HG02759 (cell line): Measurements from ENCODE around the gene MED13L.
"Not testable (repeated sequence)": the region's sequence is repeated elsewhere in the genome, so short reads cannot be mapped to it uniquely, and the experiment has no call there.

Experiments
- ATAC-seq: cut with Tn5 transposase; IDR thresholded peaks from one replicate; pipeline ENCODE4 v1.9.1; 2021; ENCODE audit warnings: mild to moderate bottlenecking, moderate library complexity; ENCODE audit not compliant: unreplicated experiment

MED13L gene

DNA sequence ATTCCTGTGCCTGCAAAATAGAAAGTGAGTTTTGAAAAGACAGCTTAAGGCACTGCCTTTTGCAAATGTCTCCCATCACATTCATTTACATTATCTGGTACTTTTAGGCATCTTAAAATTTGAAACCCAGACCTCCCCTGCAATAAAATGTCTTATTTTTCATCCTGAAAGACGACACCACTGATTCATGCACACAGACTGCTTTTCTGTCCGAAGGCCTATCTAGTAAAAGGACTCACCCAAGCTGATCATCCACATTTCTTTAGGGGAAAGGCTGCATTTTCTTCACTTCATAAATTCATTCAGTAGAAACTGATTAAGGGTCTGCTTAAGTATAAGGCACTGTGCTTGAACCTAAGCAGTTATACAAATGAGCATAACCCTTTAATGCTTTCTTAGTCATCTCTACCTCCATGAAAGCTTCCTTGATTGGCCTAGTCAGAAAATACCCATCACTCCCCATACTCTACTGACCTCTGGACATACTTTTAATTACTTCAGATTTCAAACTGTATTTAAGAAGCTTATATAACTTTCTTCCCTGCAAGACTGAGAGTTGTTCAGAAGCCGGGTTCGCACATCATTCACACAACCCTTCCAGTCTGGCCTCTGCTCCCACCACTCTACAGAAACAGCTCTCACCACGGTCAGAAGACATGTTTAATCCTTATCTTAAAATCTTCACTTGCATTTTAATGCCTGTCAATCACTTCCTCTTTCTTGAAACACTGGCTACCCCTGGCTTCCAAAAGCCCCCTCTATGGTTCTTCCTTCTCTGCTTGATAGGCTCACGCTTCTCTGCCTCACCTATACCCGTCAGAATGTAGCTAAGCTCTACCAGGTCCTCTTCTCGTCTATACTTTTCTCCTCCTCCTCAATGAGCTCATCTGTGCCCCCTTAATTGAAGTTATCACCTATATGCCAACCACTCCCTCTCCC, 288.6 kb downstream of the MED13L start:
- no peak for ATAC-seq

DNA sequence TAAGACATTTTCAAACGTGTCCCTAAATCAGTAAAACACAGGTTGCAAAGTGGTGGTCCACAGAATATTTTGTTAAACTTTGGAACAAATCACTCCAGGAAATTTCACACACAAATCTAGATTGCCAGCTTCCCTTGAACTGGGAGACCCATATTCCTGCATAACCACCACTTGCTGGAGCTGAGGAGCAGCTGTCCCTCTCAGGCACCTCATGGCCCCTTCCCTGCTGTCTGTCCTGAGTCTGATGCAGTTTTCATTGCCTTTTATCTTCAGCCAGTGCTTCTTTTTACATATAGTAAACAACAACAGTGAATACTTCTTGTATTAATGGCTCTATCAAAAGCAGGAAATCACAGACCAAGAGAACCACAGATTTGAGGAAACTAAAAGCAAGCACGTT, 289.3 kb downstream of the MED13L start:
- ATAC-seq = no peak

DNA sequence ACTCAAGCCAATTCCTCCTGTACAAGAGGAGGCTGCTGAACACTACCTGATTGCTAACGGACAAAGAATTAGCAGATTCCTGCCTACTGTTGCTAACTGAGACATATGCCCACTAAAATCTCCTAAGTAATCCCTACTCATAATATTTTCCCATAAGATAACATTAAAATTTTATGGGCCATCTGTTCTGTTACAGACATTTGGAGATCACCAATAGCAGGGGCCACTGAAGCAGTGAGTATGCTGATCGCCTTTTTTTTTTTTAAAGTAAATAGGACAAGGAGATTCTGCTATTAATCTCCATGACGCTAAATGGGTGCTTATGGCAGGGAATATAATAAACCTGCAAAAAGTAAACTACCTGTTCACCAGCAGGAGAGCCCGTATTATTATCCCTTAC, 292.9 kb downstream of the MED13L start:
- ATAC-seq = no peak

DNA sequence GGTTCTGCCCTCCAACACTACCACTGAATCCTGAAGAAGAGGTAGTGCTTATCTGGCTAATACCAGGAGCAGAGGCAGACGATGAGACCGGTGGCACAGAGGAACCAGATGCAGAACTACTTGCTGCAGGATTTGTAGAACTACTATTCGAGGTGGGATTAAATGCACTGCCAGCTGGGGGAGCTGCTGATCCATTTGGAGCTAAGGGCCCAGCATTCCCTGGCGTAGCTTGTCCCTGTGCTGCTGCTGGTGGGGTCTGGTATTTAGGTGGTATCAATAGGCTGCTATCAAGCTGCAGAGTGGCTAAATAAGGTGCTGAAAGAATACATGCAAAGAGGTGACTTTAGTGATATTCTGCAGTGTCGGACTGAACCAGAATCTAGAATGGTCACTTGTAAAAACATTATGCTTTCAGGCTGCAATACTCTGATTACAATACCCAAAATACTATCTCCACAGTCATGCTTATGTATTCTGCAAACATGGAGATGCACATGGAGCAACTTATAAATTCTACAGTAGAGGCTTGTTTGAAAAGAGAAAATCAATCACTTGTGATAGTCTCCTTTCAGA, 294.2 kb downstream of the MED13L start:
- no peak for ATAC-seq

DNA sequence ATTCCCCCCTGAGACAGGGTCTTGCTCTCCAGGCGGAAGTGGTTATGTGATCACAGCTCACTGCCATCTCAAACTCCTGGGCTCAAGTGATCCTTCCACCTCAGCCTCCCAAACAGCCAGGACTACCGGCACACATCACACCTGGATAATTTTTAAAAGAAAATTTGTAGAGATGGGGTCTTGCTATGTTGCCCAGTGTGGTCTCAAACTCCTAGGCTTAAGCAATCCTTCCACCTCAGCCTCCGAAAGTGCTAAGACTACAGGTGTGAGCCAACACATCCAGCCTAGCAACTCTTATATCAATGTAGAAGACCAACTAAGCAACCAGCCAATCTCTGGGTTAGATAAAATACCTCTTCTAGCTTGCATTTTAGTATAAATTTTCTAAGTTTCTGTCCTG, 297.2 kb downstream of the MED13L start:
- ATAC-seq = no peak

DNA sequence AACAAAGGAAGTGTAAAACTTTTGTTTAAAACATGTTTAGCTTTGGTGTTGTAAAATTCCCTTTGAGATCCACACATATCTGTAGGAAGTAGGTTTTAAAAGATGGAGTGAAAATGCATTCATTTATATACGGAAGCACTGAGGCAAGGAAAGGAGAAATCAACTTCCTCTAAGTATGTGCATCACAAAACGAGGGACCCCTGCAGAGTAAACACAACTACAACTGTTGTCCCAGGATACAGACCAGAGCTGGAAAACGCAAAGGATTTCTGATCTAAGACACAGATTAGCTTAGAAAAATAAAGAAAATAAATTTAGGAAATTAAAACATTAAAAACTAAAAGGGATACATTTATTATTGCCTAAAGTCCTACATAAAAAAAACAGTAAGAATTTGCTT, 297.6 kb downstream of the MED13L start:
- ATAC-seq = no peak

DNA sequence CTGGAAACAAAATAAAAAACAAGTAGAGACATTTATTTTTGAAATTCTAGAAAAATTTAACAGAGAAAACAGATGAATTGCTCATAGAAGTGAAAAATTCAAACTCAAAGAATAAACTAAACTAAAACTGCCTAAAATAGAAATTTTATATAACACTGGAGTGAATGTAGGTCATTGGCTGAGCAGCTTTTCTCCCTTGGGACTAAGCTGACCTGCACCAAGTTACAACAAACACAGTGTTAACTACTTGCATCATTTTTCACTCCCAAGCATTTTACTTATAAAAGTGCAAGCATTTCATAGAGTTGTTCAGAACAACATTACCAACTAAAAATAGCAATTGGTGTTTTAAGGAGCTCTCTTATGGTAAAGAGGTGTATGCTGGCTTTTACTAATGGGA, 298.1 kb downstream of the MED13L start:
- ATAC-seq = no peak

DNA sequence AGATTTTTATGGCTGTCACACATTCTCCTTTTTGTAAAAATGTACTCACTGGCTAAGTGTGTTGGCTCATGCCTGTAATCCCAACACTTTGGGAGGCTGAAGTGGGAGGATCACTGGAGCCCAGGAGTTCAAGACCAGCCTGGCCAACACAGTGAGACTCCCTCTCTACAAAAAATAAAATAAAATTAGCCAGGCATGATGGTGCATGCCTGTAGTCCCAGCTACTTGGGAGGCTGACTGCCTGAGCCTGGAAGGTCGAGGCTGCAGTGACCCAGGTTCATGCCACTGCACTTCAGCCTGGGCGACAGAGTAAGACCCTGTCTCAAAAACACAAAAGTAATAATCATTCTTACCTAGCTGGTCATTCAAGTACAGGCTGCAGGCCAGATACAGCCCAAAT, 300.7 kb downstream of the MED13L start:
- ATAC-seq = not testable (repeated sequence)

DNA sequence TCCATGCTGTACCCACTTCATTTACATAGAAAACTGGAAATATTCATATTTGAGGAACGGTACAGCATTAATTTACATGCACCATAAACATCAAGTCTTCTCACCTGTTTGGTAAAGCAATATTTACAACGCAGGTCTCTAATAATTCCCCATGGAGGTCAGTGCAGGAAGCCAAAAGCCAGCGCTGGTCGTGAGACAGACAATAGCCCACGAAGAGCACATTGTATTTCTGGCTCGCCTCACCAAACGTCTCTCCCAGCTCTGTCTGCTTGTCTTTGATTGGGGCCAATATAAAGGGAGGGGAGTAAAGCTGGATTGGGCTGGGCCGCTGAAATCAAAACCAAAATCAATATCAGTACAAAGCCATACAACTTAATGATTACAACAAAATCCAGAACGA, 302.1 kb downstream of the MED13L start:
- ATAC-seq = no peak

DNA sequence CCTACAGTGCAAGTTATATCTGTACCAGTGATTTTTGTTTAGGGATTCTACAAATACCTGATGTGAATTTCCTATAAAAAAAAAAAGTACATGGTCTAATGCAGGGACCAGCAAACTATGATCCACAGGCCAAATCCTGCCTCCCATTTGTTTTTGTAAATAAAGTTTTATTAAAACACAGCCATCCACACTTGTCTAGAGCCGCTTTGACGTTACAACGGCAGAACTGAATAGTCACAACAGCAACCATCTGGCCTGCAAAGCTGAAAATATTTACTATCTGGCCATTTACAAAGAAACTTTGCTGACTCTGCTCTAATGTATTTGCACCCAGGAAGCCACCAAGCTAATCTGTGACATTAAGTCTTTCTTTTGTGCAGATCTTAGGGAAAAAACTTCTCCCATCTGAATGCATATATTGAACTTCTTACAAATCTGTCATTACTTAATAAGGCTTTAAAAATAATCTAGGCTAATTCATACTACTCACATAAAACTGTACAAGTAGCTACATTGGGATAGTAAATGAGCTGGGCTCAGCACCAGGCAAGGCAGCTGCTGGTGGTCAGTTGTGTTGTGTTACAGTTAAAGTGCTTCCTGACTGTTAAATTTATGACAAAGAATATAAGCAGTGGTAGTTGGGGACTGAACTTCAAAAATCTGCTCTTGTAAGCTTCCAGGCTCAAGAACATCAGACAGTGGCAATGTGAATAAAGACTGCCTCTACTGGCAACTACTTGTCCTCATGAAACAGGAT, 303.3 kb downstream of the MED13L start:
- ATAC-seq = no peak

DNA sequence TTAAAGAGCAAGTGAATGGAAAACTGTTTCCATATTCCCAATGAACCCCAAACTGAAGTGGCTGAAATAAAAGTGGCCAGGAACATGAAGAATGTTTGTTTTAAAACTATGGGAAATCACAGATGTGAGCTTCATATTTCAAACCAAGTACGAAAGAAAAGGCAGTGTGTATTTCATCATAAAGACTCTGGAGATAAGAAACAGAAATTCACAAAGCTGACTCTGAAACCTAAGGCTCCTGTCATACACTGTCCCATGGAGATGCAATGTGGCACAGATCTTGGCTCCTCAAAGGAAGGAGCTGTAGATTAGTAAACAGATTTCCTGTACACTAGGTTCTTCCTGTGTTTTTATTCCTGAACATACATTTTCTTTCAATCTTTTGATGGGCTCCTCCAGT, 304.4 kb downstream of the MED13L start:
- ATAC-seq = no peak

DNA sequence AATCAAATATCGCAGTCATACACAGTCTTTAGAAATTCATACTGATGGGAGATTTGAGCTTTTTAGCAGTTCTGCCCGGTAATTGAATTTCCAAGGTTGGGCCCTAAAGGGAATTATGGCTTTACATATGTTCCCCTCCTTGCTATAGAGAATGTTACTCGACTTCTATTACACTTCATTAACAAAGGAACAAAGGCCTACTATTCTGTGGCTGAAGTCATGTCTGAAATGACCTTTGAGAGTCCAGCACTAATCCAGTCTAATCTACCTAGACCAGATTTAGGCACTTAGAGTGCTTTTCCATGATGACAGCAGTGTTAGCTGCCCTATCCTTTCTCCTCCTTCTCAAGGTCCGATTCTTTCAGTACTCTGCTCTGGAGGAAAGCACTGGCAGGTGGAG, 305.3 kb downstream of the MED13L start:
- no peak for ATAC-seq

DNA sequence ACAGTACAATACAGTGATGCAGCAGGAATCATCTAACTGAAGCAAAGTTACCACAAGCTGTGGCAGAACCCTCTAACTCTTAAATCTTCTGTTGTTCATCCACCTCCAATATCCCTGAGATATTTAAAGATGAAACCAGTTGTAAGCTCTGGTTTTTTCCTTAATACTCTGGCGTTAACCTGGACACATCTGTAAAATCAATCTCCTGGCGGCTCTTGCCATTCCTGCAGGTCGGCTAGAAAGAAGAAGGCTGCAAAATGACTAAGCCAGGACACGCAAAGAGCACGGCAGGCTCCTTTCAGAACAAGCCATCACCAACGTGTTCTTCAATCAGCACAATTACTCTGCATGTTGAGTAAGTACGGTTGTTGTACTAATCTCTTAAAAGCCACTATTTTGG, 309.3 kb downstream of the MED13L start:
- no peak for ATAC-seq

DNA sequence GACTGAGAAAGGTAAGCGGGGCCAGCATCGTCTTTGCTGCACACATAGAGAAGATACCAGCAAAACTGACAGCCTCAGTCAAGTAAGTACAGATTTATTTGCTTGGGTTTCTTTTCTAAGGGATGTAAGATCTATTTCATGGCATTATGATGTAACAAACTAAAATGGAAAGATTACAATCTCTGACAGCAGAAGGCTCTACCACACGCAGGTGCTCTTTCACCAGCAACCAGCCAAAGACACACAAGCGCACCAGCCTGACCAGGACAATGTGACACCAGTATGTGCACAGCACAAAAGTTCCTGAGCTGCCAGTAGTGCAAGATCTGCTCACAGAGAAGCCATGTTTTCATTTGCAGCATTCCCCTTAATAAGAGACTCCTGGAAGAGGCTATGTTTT, 311.1 kb downstream of the MED13L start:
- no peak for ATAC-seq

DNA sequence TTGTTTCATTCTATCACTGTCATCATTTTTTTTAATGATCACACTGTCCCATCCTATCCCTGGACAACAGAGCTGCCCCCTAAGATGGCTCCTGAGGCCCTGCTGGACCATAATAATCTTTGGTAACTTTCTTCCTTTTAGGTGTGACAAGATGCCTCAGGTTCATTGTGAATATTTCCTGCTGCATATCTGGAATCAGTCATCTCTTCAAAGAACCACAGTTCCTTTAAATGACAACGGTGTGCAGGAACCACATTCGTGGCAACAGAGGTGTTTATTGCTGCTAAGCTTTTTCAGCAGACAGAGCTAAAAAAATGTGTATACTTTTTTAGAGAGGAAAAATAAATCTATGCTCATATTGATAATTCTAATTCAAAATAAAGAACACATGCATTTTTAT, 312.9 kb downstream of the MED13L start:
- no peak for ATAC-seq

DNA sequence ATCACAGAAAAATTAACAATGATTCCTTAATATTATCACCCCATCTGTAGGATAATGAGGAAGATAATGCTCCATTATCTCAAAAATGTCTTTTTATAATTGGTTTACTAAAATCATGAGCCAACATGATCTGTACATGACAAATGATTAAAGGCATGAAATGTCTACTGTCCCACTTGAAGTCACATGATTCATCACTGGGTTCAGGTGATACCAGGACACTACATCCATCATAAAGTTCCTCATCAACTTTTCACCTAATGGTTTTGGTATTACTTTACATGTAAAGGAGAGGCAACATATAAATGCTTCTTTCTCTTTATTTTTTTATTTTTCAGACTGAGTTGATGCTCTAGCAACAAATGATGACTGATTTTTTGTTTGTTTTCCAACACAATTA, 313.3 kb downstream of the MED13L start:
- no peak for ATAC-seq

DNA sequence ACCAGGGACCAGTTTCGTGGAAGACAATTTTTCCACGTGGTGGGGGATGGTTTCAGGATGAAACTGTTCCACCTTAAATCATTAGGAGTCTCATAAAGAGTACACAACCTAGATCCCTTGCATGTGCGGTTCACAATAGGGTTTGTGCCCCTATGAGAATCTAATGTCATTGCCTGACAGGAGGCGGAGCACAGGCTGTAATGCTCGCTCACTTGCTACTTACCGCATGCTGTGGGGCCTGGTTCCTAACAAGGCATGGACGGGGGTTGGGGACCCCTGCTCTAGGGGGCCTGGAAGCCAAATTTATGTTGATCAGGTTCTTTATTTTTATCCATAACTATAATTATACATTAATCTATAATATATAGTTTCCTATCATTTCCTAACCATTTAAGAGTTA, 315.3 kb downstream of the MED13L start:
- ATAC-seq = no peak

DNA sequence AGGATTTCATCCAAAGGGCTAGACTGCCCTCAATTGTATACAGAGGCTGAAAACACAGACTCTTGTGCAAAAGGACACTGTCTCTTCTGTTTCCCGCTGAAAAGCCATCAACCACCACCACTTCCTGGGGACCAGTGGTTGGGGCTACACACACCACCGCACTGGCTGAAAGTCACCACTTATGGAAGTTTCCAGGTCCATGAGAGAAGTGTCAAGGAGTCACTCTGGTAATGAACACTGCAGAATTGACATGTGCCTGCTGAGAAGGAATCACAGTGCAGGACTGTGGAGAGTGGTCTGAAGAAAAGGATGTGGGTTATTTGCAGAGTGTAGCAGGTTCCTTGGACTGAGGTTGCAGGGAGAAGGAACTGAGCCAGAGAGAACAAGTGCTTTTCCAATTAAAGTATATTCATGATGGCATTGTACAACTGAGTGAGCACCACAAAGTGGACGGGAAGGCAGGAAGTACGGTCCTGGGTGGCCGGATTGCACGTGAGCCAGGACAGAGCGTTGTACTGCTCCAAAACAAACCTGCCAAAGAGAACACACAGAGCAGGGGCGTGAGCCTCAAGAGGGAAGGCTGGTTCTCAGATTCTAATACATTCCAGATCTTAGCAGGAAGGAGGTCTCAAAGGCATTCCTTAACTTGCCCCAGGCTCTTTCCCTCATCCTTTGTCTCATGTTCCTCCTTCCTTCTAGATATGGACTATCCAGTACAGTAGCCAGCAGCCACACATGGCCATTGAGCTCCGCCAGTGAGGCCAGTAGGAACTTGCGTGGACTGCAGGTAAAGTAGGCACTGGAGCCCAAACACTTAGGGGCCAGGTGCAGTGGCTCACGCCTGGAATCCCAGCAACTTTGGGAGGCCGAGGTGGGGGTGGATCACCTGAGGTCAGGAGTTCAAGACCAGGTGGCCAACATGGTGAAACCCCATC, 316.4 kb downstream of the MED13L start:
- ATAC-seq = no peak

DNA sequence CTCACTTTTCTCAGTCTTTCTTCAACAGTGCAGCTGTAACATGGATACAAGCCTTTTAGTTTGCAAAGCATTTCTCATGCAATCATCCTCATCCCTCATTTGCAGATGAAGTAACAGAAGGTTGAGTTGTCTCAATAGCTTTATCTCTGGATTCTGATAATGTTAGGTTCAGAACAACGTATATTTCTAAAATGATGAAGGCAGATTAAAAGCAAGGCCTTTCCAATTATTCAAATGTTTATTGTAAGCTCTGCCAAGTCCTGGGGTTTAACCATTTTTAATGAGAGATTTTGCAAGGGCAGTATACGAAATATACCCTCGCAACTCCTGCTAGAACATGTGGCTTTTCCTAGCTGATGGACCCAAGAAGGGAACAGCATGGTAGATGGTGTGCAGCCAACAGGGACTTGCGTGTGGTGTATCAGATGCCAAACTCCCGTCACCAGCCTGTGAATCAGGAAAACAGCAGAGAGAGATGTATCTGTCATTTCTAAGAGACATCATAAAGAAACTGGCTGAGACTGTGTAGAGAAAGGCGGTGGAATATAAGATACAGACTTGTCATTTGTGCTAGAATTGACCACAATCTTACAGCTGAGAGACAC, 319.7 kb downstream of the MED13L start:
- ATAC-seq = no peak

DNA sequence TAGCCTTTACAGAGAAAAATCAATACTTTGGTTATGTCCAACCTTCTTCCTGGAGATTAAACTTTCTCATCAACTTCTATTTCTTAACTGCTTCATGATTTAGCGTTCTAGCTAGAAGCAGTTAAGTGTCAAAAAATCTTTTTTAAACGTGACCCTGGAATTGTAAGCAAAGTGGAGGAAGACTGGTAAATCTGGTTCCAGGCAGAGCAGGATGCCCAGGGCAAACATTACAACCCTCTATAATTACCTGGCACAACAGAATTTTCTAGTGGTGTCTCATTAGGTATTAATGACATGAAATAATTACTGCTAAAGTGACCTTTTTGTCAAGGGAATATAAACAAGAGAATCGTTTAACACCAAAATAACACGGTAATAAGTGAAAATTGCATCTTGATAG, 320.8 kb downstream of the MED13L start:
- ATAC-seq = no peak
